A549 (cell line): Measurements from ENCODE around the gene HS6ST1.

Experiments
- CEBPB ChIP-seq, 2 experiments: fragments of >200 bp in 1 of 2; sonication (Bioruptor Twin) in 1 of 2; formaldehyde crosslinking in 1 of 2; IDR thresholded peaks; 2 replicates each; pipeline ENCODE4 v1.6.1; 2012 to 2016
- CTCF ChIP-seq: fragments of >200 bp; sonication (Bioruptor Twin); formaldehyde crosslinking; IDR thresholded peaks from 3 replicates; pipeline ENCODE4 v1.5.1; 2016
- FOXS1 ChIP-seq: fragments of 250-450 bp; sonication (Bioruptor Pico); IDR thresholded peaks from 2 replicates; pipeline ENCODE4 v1.5.0; 2020; ENCODE audit warnings: mild to moderate bottlenecking, moderate library complexity
- KDM1A ChIP-seq: fragments of 200-600 bp; sonication (generic); IDR thresholded peaks from 2 replicates; pipeline ENCODE4 v1.6.1; 2016; ENCODE audit warnings: low read depth, mild to moderate bottlenecking
- KDM5A ChIP-seq: fragments of 200-600 bp; sonication (generic); IDR thresholded peaks from 2 replicates; pipeline ENCODE4 v1.6.1; 2016; ENCODE audit warnings: antibody characterized with exemption, mild to moderate bottlenecking
- NFE2L2 ChIP-seq: fragments of 150-350 bp; conservative IDR thresholded peaks from 2 replicates; pipeline ENCODE4 v1.6.1; 2014; ENCODE audit warnings: low read length
- POLR2A ChIP-seq: IDR thresholded peaks from 2 replicates; pipeline ENCODE4 v1.6.1; 2012; ENCODE audit warnings: mild to moderate bottlenecking, low read length
- POLR2AphosphoS2 ChIP-seq: conservative IDR thresholded peaks from 2 replicates; pipeline ENCODE4 v1.6.1; 2012; ENCODE audit warnings: low read length, improper control_type of control experiment, inconsistent platforms
- RAD21 ChIP-seq, 2 experiments: fragments of >200 bp in 1 of 2; sonication (Bioruptor Twin) in 1 of 2; formaldehyde crosslinking in 1 of 2; IDR thresholded peaks in 1 of 2; conservative IDR thresholded peaks in 1 of 2; 2 replicates in 1 of 2; 3 replicates in 1 of 2; pipeline ENCODE4 v1.6.1; 2012 to 2018; ENCODE audit warnings: inconsistent platforms in 1 of 2
- RFX5 ChIP-seq: fragments of 450-650 bp; IDR thresholded peaks from 2 replicates; pipeline ENCODE4 v1.7.1; 2014; ENCODE audit warnings: antibody characterized with exemption, mild to moderate bottlenecking, moderate library complexity
- ZNF302 ChIP-seq: fragments of 250-450 bp; sonication (Bioruptor Pico); IDR thresholded peaks from 2 replicates; pipeline ENCODE4 v1.9.0; 2021; ENCODE audit warnings: inconsistent platforms, mild to moderate bottlenecking, moderate library complexity

- TF ChIP-seq RFX5 (no peak), CTCF (no peak), FOXS1 (CRISPR knock-in tag) (no peak), POLR2A (no peak), KDM1A (no peak), NFE2L2 (no peak), RAD21 (conservative IDR thresholded peaks at IDR 0.05 in 1 of 2, IDR thresholded peaks at IDR 0.05 in 1 of 2) (no peak), POLR2AphosphoS2 (no peak), CEBPB (IDR thresholded peaks at IDR 0.05) (no peak), ZNF302 (CRISPR knock-in tag) (no peak), KDM5A (no peak)
Measured at GRCh38 chr2:128274218-128274617, 44.5 kb downstream of the HS6ST1 start.
